Liver (tissue), 9 donors: ENCODE measurements around the gene NUTF2. TPM values are rescaled to one million over a fixed set of nuclear protein-coding genes. Genes with fewer than 3 reads are reported as not detected.

ENCODE experiments used
- DNase-seq: peaks from one replicate; pipeline ENCODE4 v3.0.0-alpha.2; 2017; ENCODE audit warnings: low spot score
- H3K27ac ChIP-seq, 2 donors: one replicate each; pipeline ENCODE4 v1.7.0; 2013; ENCODE audit warnings: inconsistent platforms in 2 of 2, low read length in 2 of 2, control low read depth in 1 of 2, low read depth in 1 of 2, mild to moderate bottlenecking in 1 of 2
- H3K27me3 ChIP-seq, 4 donors: one replicate each; pipeline versions ENCODE4 v1.6.1 to v1.7.0; 2013; ENCODE audit warnings: low read length in 3 of 4, inconsistent platforms in 1 of 4, mild to moderate bottlenecking in 1 of 4, moderate library complexity in 1 of 4; ENCODE audit not compliant: control insufficient read depth in 4 of 4, insufficient read depth in 4 of 4
- H3K36me3 ChIP-seq, 4 donors: one replicate each; pipeline versions ENCODE4 v1.6.1 to v1.7.0; 2013; ENCODE audit warnings: low read length in 3 of 4, mild to moderate bottlenecking in 3 of 4, low read depth in 1 of 4, moderate library complexity in 1 of 4; ENCODE audit not compliant: control insufficient read depth in 4 of 4, insufficient read depth in 3 of 4
- H3K4me1 ChIP-seq, 4 donors: one replicate each; pipeline versions ENCODE4 v1.6.1 to v1.7.0; 2013; ENCODE audit warnings: low read length in 3 of 4, mild to moderate bottlenecking in 3 of 4, moderate library complexity in 1 of 4; ENCODE audit not compliant: control insufficient read depth in 4 of 4, insufficient read depth in 4 of 4
- H3K4me3 ChIP-seq, 3 donors: one replicate each; pipeline versions ENCODE4 v1.6.1 to v1.7.0; 2013; ENCODE audit warnings: low read length in 3 of 3, control low read depth in 1 of 3, low read depth in 1 of 3, mild to moderate bottlenecking in 1 of 3
- H3K9ac ChIP-seq, 2 donors: one replicate each; pipeline ENCODE4 v1.7.0; 2013; ENCODE audit warnings: low read length in 2 of 2, mild to moderate bottlenecking in 2 of 2, moderate library complexity in 2 of 2, control low read depth in 1 of 2, low read depth in 1 of 2
- H3K9me3 ChIP-seq, 4 donors: one replicate each; pipeline versions ENCODE4 v1.6.1 to v1.7.0; 2013; ENCODE audit warnings: low read length in 3 of 4; ENCODE audit not compliant: control insufficient read depth in 4 of 4
- ATF3 ChIP-seq: IDR thresholded peaks from 2 replicates; pipeline ENCODE4 v1.6.1; 2016; ENCODE audit warnings: antibody characterized with exemption
- CTCF ChIP-seq: fragments of 150-350 bp; IDR thresholded peaks from 2 replicates; pipeline ENCODE4 v1.5.1; 2017; ENCODE audit warnings: improper control_type of control experiment, low read depth, low read length; ENCODE audit not compliant: missing input control
- EGR1 ChIP-seq, 2 donors: IDR thresholded peaks; 2 replicates each; pipeline ENCODE4 v1.6.1; 2016 to 2018; ENCODE audit warnings: antibody characterized with exemption in 2 of 2, low read depth in 2 of 2
- FOXA1 ChIP-seq: IDR thresholded peaks from 2 replicates; pipeline ENCODE4 v1.6.1; 2016; ENCODE audit warnings: antibody characterized with exemption
- FOXA2 ChIP-seq: IDR thresholded peaks from 2 replicates; pipeline ENCODE4 v1.6.1; 2016; ENCODE audit warnings: antibody characterized with exemption
- GABPA ChIP-seq, 2 donors: IDR thresholded peaks in 1 of 2; conservative IDR thresholded peaks in 1 of 2; 2 replicates each; pipeline ENCODE4 v1.6.1; 2016; ENCODE audit warnings: antibody characterized with exemption in 2 of 2, mild to moderate bottlenecking in 1 of 2, moderate library complexity in 1 of 2
- HNF4A ChIP-seq, 2 donors: conservative IDR thresholded peaks; 2 replicates each; pipeline ENCODE4 v1.6.1; 2016; ENCODE audit warnings: antibody characterized with exemption in 2 of 2, mild to moderate bottlenecking in 2 of 2
- HNF4G ChIP-seq: IDR thresholded peaks from 2 replicates; pipeline ENCODE4 v1.6.1; 2016; ENCODE audit warnings: antibody characterized with exemption
- JUND ChIP-seq, 2 donors: IDR thresholded peaks; 2 replicates each; pipeline ENCODE4 v1.6.1; 2016; ENCODE audit warnings: antibody characterized with exemption in 2 of 2
- MAX ChIP-seq: IDR thresholded peaks from 2 replicates; pipeline ENCODE4 v1.6.1; 2016; ENCODE audit warnings: antibody characterized with exemption
- NR2F2 ChIP-seq: IDR thresholded peaks from 2 replicates; pipeline ENCODE4 v1.6.1; 2016; ENCODE audit warnings: antibody characterized with exemption
- RAD21 ChIP-seq, 2 donors: IDR thresholded peaks; 2 replicates each; pipeline ENCODE4 v1.6.1; 2016; ENCODE audit warnings: antibody characterized with exemption in 2 of 2, mild to moderate bottlenecking in 2 of 2
- REST ChIP-seq: IDR thresholded peaks from 2 replicates; pipeline ENCODE4 v1.6.1; 2016; ENCODE audit warnings: antibody characterized with exemption, mild to moderate bottlenecking
- RXRA ChIP-seq, 2 donors: IDR thresholded peaks; 2 replicates each; pipeline ENCODE4 v1.6.1; 2017 to 2018; ENCODE audit warnings: antibody characterized with exemption in 2 of 2, mild to moderate bottlenecking in 1 of 2
- SP1 ChIP-seq: IDR thresholded peaks from 2 replicates; pipeline ENCODE4 v1.6.1; 2018; ENCODE audit warnings: antibody characterized with exemption, mild to moderate bottlenecking
- TAF1 ChIP-seq: conservative IDR thresholded peaks from 2 replicates; pipeline ENCODE4 v1.6.1; 2016; ENCODE audit warnings: antibody characterized with exemption, mild to moderate bottlenecking
- YY1 ChIP-seq: IDR thresholded peaks from 2 replicates; pipeline ENCODE4 v1.6.1; 2016; ENCODE audit warnings: antibody characterized with exemption, mild to moderate bottlenecking
- ZBTB33 ChIP-seq: IDR thresholded peaks from 2 replicates; pipeline ENCODE4 v1.6.1; 2016; ENCODE audit warnings: antibody characterized with exemption
- WGBS: extraction: QIAGEN DNeasy Blood & Tissue Kit; methylation state at CpG from one replicate; pipeline ENCODE4 v1.1.7; 2013; 5-methylcytosine and 5-hydroxymethylcytosine counted together
- polyA plus RNA-seq, 2 donors: library from polyadenylated mRNA; stranded (reverse) in 1 of 2; unstranded in 1 of 2; fragments of 200-250 nt in 1 of 2; fragments of >200 nt in 1 of 2; fragmentation: Nextera tagmentation in 1 of 2; extraction: Ambion mirVana in 1 of 2; gene quantifications; one replicate each; pipeline versions ENCODE4 v1.2.1 to v1.2.3, GENCODE V29; 2013 to 2015
- total RNA-seq, 2 donors: library from RNA; depleted of rRNA; stranded (reverse); fragments of >200 nt; gene quantifications; one replicate each; pipeline ENCODE4 v1.2.3, GENCODE V29; 2014
- donor health status: healthy.
- donor health status: healthy.
- donor health status: healthy.
- donor health status: healthy.
- donor health status: healthy.

NUTF2 gene
- total and polyA plus RNA-seq, 4 donors = 27.4 to 69.5 (median 54.8) TPM

- H3K9me3 ChIP-seq = no peaks in the 10 kb centered on the region
- H3K4me1 ChIP-seq = peaks cover 2 to 37% (median 26%) of the 10 kb centered on the region in 4 donors
- H3K27me3 ChIP-seq = no peaks in the 10 kb centered on the region
- no peak overlapping the region for H3K27ac ChIP-seq
- DNase-seq = no peak
- WGBS = 95% methylated on average over 6 of the region's 6 CpGs
- no peak overlapping the region for H3K9ac ChIP-seq
- TF ChIP-seq SP1 = no peak
- no peak for TF ChIP-seq TAF1
- TF ChIP-seq EGR1 (IDR thresholded peaks at IDR 0.05; ENCODE audit: low read depth in 2 of 2) = no peak
- no peak for TF ChIP-seq CTCF
- TF ChIP-seq RAD21 (IDR thresholded peaks at IDR 0.05) = no peak
- TF ChIP-seq REST = no peak
- no peak for TF ChIP-seq MAX
- TF ChIP-seq YY1 = no peak
- TF ChIP-seq JUND (IDR thresholded peaks at IDR 0.05) = no peak
- no peak for TF ChIP-seq ZBTB33
- TF ChIP-seq HNF4G = no peak
- no peak for TF ChIP-seq NR2F2
- TF ChIP-seq HNF4A (conservative IDR thresholded peaks at IDR 0.05) = no peak
- no peak for TF ChIP-seq GABPA (IDR thresholded peaks at IDR 0.05 in 1 of 2, conservative IDR thresholded peaks at IDR 0.05 in 1 of 2)
- TF ChIP-seq RXRA (IDR thresholded peaks at IDR 0.05) = no peak
- TF ChIP-seq FOXA2 = no peak
- no peak for TF ChIP-seq ATF3
- no peak for TF ChIP-seq FOXA1
- peaks cover 30 to 68% (median 46%) of the 10 kb centered on the region in 4 donors for H3K36me3 ChIP-seq
- H3K4me3 ChIP-seq = no peak overlapping the region
These were observed 31.5 kb downstream of the NUTF2 start for GRCh38 chr16:67878232-67878631.
